ENCODE measurements around the gene TMEM229B. TPM values are rescaled to one million over a fixed set of nuclear protein-coding genes. Genes with fewer than 3 reads are reported as not detected.
A peak's percentile ranks its signal among the peaks of the same experiment; 100 is the strongest.

The TMEM229B gene
- total RNA-seq, 3 donors from 2014 or later, result 4.8 to 12.6 (median 10.8) TPM

DNA sequence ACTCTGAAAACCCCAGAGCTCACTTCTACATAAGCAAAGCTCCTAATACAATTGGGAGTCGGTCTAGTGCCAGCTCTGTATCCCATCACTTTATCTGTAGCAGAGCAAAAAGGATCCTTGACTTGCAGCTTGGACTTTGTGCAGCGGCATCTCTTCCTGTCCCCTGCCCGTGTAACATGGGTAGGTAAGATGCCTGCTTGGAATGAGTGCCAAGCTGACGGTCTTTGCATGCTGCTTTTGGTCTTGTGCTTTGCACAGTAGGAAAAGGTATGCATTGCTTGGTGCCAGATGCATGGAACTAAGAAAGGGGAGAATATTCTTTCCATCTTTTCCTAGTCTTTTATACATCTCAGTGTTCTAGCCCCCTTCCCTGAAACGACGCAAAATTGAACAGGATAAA, 37.7 kb upstream of the TMEM229B start:
- intact Hi-C loops (cut with DNase I, micrococcal nuclease), result no loop called here

DNA sequence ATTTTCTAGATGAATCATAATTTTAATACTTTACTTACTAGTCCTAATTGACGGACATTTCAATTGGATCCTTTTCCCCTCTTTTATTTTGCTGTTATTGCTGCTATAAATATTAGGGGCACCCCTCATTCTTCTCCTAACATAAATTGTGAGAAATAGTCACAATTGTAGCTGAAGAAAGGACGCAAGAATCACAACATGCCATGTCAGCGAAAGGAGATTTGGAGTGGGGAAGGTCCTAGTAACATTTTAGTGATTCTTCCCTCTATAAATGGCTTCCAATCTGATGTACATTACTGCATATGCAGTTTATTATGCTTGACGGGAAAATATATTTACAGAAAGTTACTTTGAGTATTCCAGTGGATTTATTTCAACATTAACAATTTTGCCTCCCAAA, 36.9 kb upstream of the TMEM229B start:
- intact Hi-C loops (cut with DNase I, micrococcal nuclease), result no loop called here
- H3K4me3 ChIP-seq, result no peak overlapping the region
- ATAC-seq (no peak), DNase-seq (no peak)
- peaks cover 4% of the 10 kb centered on the region for H3K4me1 ChIP-seq (ENCODE audit: low read depth)
- TF ChIP-seq, protein P1, sequence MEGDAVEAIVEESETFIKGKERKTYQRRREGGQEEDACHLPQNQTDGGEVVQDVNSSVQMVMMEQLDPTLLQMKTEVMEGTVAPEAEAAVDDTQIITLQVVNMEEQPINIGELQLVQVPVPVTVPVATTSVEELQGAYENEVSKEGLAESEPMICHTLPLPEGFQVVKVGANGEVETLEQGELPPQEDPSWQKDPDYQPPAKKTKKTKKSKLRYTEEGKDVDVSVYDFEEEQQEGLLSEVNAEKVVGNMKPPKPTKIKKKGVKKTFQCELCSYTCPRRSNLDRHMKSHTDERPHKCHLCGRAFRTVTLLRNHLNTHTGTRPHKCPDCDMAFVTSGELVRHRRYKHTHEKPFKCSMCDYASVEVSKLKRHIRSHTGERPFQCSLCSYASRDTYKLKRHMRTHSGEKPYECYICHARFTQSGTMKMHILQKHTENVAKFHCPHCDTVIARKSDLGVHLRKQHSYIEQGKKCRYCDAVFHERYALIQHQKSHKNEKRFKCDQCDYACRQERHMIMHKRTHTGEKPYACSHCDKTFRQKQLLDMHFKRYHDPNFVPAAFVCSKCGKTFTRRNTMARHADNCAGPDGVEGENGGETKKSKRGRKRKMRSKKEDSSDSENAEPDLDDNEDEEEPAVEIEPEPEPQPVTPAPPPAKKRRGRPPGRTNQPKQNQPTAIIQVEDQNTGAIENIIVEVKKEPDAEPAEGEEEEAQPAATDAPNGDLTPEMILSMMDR (IDR thresholded peaks at IDR 0.05), result no peak
- no peaks in the 10 kb centered on the region for H3K36me3 ChIP-seq (ENCODE audit: low read depth)
- H3K9me3 ChIP-seq, result no peaks in the 10 kb centered on the region

More for the DNA sequence above, 37.7 kb upstream of the TMEM229B start:
- Histone ChIP-seq H3K9me3 (no peaks in the 10 kb centered on the region), H3K36me3 (ENCODE audit: low read depth) (no peaks in the 10 kb centered on the region), H3K4me3 (no peak overlapping the region), H3K4me1 (ENCODE audit: low read depth) (peaks cover 4% of the 10 kb centered on the region)
- ATAC-seq (no peak), DNase-seq (no peak)
- TF ChIP-seq, protein P1 (IDR thresholded peaks at IDR 0.05), result no peak

DNA sequence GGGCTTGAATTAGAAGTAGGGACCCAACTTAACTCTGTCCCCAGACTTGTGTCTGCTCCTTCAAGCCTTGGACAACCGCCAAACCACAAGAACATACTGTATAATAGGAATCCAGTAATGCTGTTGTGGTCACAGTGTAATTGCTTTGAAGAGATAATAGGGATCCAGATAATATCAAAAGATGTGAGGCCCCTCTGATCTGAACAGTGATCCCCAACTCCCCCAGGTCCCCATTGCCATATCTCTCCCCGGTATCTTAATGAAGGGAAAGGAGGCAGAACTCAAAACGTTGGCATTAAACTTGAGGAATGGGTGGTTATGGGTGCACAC, 36.1 kb upstream of the TMEM229B start:
- DNase-seq, result no peak
- no peak overlapping the region for H3K4me3 ChIP-seq
- TF ChIP-seq, protein P1 (IDR thresholded peaks at IDR 0.05), result no peak
- intact Hi-C loops (cut with DNase I, micrococcal nuclease), result no loop called here
- ATAC-seq, result no peak
- H3K36me3 ChIP-seq (ENCODE audit: low read depth), result no peaks in the 10 kb centered on the region
- H3K9me3 ChIP-seq, result no peaks in the 10 kb centered on the region
- H3K4me1 ChIP-seq (ENCODE audit: low read depth), result peaks cover 4% of the 10 kb centered on the region

DNA sequence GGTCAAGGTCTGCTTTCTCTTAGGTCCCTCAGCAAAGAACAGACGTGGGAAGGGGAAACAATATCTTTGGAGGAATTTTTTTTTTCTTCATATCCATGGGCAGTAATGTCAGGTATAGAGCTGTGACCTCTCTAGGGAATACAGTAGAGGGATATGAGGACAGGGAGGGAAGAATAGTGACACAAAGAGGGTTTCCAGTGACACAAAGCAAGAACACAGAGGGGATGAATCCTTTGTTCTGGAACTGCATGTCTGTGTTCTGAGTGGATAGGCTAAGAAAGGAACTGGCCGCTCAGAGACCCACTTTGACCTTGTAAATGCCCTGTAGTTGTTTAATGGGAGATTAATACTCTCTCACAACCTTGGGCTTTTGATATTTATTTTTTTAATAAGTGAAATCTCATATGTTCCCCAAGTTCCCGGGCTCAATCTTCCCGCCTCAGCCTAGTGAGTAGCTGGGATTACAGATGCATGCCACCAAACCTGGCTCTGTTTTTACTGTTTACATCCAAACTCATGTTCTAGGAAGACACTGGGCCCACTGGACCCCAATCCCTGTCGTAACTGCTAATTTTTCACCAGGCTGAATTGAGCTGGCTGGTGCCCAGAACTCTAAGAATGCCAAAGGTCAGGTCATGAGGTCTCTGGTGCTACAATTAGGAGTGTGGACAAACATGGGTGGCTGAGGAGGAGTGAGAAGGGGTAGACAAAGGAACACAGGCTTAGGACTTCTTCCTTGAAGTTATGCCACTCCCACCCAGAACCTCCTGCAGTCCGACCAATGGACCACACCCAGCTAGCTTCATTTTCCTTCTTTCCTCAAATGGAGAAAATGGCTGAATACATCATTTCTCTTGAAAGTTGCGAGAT, 35.5 kb upstream of the TMEM229B start:
- peak; percentile 58 for ATAC-seq
- TF ChIP-seq, protein P1 (IDR thresholded peaks at IDR 0.05), result no peak
- peak in 1 of 3 donors; percentile 21 for DNase-seq
- Histone ChIP-seq H3K36me3 (ENCODE audit: low read depth) (no peaks in the 10 kb centered on the region), H3K4me3 (no peak overlapping the region), H3K9me3 (no peaks in the 10 kb centered on the region), H3K4me1 (ENCODE audit: low read depth) (peaks cover 4% of the 10 kb centered on the region)
- intact Hi-C loops (cut with DNase I, micrococcal nuclease), result no loop called here

DNA sequence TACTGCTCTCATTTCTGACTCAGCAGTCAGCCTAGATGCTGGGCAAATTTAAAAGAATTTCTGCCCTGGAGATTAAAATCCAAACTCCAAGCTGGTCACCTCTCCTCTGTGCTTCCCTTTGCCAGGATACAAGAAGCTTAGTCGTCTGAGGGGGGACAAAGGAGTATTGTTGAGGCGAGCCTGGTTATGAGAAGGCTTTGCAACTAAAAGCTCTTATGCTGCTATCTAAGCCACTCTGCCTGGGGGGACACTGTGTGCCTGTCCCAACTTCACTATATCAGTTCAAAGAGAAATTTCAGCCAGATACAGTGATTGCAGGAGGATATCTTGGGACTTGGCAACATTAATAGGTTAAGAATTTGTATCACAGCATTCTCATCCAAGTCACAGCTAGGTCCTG, 33.7 kb upstream of the TMEM229B start:
- TF ChIP-seq, protein P1 (IDR thresholded peaks at IDR 0.05), result no peak
- no peak for ATAC-seq
- intact Hi-C loops (cut with DNase I, micrococcal nuclease), result no loop called here

More for the DNA sequence above, 33.7 kb upstream of the TMEM229B start:
- Histone ChIP-seq H3K4me3 (no peak overlapping the region), H3K9me3 (no peaks in the 10 kb centered on the region), H3K4me1 (ENCODE audit: low read depth) (peaks cover 4% of the 10 kb centered on the region), H3K36me3 (ENCODE audit: low read depth) (no peaks in the 10 kb centered on the region)
- DNase-seq, result no peak
